Measurements from ENCODE around the gene TBCE.

The TBCE gene

GRCh38 chr1:235411489-235412486 lies 44.6 kb downstream of the TBCE start:
- no peak for DNase-seq

- peak; percentile 48 for DNase-seq
Measured at GRCh38 chr1:235415008-235415904, 48.0 kb downstream of the TBCE start.

- DNase-seq = no peak
Measured at GRCh38 chr1:235416662-235417049, 49.4 kb downstream of the TBCE start.

GRCh38 chr1:235417086-235417697 lies 50.0 kb downstream of the TBCE start:
- no peak for DNase-seq

- no peak for DNase-seq
Measured at GRCh38 chr1:235421751-235422150, 54.5 kb downstream of the TBCE start.

- no peak for DNase-seq
Measured at GRCh38 chr1:235423214-235423652, 56.0 kb downstream of the TBCE start.

GRCh38 chr1:235424092-235424491 lies 56.9 kb downstream of the TBCE start:
- no peak for DNase-seq

GRCh38 chr1:235425357-235425756 lies 58.1 kb downstream of the TBCE start:
- no peak for DNase-seq

GRCh38 chr1:235426143-235426542 lies 58.9 kb downstream of the TBCE start:
- no peak for DNase-seq

GRCh38 chr1:235426680-235427079 lies 59.5 kb downstream of the TBCE start:
- DNase-seq = no peak

- no peak for DNase-seq
Measured at GRCh38 chr1:235427447-235427846, 60.2 kb downstream of the TBCE start.

GRCh38 chr1:235429143-235429542 lies 61.9 kb downstream of the TBCE start:
- DNase-seq = no peak

GRCh38 chr1:235430991-235431390 lies 63.8 kb downstream of the TBCE start:
- DNase-seq = no peak

GRCh38 chr1:235434001-235434400 lies 66.8 kb downstream of the TBCE start:
- no peak for DNase-seq

GRCh38 chr1:235441159-235441685 lies 74.0 kb downstream of the TBCE start:
- DNase-seq = no peak

- no peak for DNase-seq
Measured at GRCh38 chr1:235442788-235443429, 75.7 kb downstream of the TBCE start.

- no peak for DNase-seq
Measured at GRCh38 chr1:235448616-235449015, 81.4 kb downstream of the TBCE start.

GRCh38 chr1:235450433-235450832 lies 83.2 kb downstream of the TBCE start:
- no peak for DNase-seq

GRCh38 chr1:235450886-235451483 lies 83.8 kb downstream of the TBCE start:
- DNase-seq = no peak

- DNase-seq = no peak
Measured at GRCh38 chr1:235454021-235454420, 86.8 kb downstream of the TBCE start.

GRCh38 chr1:235455097-235455496 lies 87.9 kb downstream of the TBCE start:
- DNase-seq = no peak

- DNase-seq = no peak
Measured at GRCh38 chr1:235455823-235456222, 88.6 kb downstream of the TBCE start.
